Measurements from ENCODE around the gene TBC1D21. TPM values are rescaled to one million over a fixed set of nuclear protein-coding genes. Genes with fewer than 3 reads are reported as not detected.

TBC1D21 gene
- total RNA-seq, 1 experiment from 2014 or later, result not detected

- POLR2A ChIA-PET (ENCODE audit: unreplicated experiment), result no interaction called here
- H3K79me2 ChIP-seq (ENCODE audit: low read depth), result no peaks in the 10 kb centered on the region
- DNase-seq, result no peak
- H4K20me1 ChIP-seq (ENCODE audit: insufficient read depth), result peaks cover 5% of the 10 kb centered on the region; the same call in 1 of the 2 replicates
- H3K36me3 ChIP-seq (ENCODE audit: low read depth), result no peaks in the 10 kb centered on the region
- no peak overlapping the region for H3K4me3 ChIP-seq
- H3K4me1 ChIP-seq (replicated peaks; ENCODE audit: insufficient read depth), result no peaks in the 10 kb centered on the region
- no peak for TF ChIP-seq EZH2 (IDR thresholded peaks at IDR 0.05; ENCODE audit: low read depth)
- TF ChIP-seq, protein P1, sequence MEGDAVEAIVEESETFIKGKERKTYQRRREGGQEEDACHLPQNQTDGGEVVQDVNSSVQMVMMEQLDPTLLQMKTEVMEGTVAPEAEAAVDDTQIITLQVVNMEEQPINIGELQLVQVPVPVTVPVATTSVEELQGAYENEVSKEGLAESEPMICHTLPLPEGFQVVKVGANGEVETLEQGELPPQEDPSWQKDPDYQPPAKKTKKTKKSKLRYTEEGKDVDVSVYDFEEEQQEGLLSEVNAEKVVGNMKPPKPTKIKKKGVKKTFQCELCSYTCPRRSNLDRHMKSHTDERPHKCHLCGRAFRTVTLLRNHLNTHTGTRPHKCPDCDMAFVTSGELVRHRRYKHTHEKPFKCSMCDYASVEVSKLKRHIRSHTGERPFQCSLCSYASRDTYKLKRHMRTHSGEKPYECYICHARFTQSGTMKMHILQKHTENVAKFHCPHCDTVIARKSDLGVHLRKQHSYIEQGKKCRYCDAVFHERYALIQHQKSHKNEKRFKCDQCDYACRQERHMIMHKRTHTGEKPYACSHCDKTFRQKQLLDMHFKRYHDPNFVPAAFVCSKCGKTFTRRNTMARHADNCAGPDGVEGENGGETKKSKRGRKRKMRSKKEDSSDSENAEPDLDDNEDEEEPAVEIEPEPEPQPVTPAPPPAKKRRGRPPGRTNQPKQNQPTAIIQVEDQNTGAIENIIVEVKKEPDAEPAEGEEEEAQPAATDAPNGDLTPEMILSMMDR (conservative IDR thresholded peaks at IDR 0.05), result no peak
- no peaks in the 10 kb centered on the region for H3F3A ChIP-seq (ENCODE audit: insufficient read depth, low read depth)
- BruUV-seq (replicated peaks), result no TSS peak
- H3K9me2 ChIP-seq (ENCODE audit: insufficient read depth), result no peaks in the 10 kb centered on the region
- H3K27ac ChIP-seq, result no peak overlapping the region
- H3K27me3 ChIP-seq (ENCODE audit: insufficient read depth, low read depth), result peaks cover 94% of the 10 kb centered on the region
- no peaks in the 10 kb centered on the region for H3K9me3 ChIP-seq (ENCODE audit: insufficient read depth, low read depth)
- H3K4me2 ChIP-seq, result no peak overlapping the region
- H2AFZ ChIP-seq, result no peak overlapping the region
- CTCF ChIA-PET, result no interaction called here
- intact Hi-C loops (cut with micrococcal nuclease; ENCODE audit: unreplicated experiment), result no loop called here
These were observed 33.5 kb upstream of the TBC1D21 start for GRCh38 chr15:73839699-73840377.

- H3F3A ChIP-seq (ENCODE audit: insufficient read depth, low read depth), result no peaks in the 10 kb centered on the region
- H2AFZ ChIP-seq, result no peak overlapping the region
- POLR2A ChIA-PET (ENCODE audit: unreplicated experiment), result no interaction called here
- no peak overlapping the region for H3K4me3 ChIP-seq
- no peaks in the 10 kb centered on the region for H3K9me3 ChIP-seq (ENCODE audit: insufficient read depth, low read depth)
- H3K4me1 ChIP-seq (replicated peaks; ENCODE audit: insufficient read depth), result no peaks in the 10 kb centered on the region
- no peaks in the 10 kb centered on the region for H3K79me2 ChIP-seq (ENCODE audit: low read depth)
- no peak overlapping the region for H3K4me2 ChIP-seq
- no peak for DNase-seq
- TF ChIP-seq, protein P1 (conservative IDR thresholded peaks at IDR 0.05), result no peak
- no peak for TF ChIP-seq EZH2 (IDR thresholded peaks at IDR 0.05; ENCODE audit: low read depth)
- no TSS peak for BruUV-seq (replicated peaks)
- no peaks in the 10 kb centered on the region for H3K9me2 ChIP-seq (ENCODE audit: insufficient read depth)
- H3K36me3 ChIP-seq (ENCODE audit: low read depth), result no peaks in the 10 kb centered on the region
- intact Hi-C loops (cut with micrococcal nuclease; ENCODE audit: unreplicated experiment), result no loop called here
- peaks cover 95% of the 10 kb centered on the region for H3K27me3 ChIP-seq (ENCODE audit: insufficient read depth, low read depth)
- CTCF ChIA-PET, result no interaction called here
- no peak overlapping the region for H3K27ac ChIP-seq
- H4K20me1 ChIP-seq (ENCODE audit: insufficient read depth), result peaks cover 5% of the 10 kb centered on the region; the same call in 1 of the 2 replicates
These were observed 32.6 kb upstream of the TBC1D21 start for GRCh38 chr15:73840771-73841170.

DNA sequence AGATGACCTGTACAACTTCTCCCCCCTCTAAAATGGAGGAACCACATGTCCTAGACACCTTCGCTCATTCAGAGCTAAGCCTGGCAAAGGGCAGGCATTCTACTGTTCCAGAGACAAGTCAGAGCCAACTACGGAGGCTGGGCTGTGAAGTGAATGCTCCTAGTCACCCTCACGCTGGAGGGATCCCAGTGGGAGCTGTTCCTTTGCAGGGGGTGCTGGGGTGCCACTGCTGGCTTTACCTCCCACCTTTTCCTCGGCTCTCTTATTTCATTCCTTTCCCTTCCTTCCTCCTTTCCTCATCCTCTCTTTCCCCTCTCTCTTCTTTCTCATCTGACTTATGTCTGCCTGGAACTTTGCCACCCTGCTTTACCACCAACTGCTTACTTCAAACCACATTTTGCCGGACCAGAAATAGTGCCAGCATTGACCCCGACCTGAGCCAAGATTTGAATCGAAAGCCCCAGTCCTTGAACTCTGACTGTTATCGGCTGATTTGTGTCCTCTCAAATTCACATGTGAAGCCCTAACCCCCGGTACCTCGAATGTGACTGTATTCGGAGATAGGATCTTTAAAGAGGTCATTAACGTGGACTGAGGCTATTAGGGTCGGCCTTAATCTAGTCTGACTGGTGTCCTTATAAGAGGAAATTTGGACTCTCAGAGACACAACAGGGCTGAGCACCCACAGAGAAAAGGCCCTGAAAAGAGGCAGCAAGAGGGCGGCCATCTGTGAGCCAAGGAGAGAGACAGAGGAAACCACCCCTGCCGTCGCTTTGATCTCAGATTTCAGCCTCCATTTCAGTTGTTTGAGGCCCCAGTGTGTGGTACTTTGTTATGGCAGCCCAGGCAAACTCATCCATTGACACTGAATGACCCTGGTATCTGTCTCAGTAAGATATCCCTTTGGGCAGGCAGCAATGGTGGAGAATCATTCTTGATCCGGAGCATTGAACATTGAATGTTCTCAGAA, 31.3 kb upstream of the TBC1D21 start:
- H3K4me3 ChIP-seq, result no peak overlapping the region
- no peak overlapping the region for H2AFZ ChIP-seq
- peaks cover 5% of the 10 kb centered on the region; the same call in 1 of the 2 replicates for H4K20me1 ChIP-seq (ENCODE audit: insufficient read depth)
- no peak overlapping the region for H3K4me2 ChIP-seq
- no peak for DNase-seq
- peaks cover 95% of the 10 kb centered on the region for H3K27me3 ChIP-seq (ENCODE audit: insufficient read depth, low read depth)
- H3K9me3 ChIP-seq (ENCODE audit: insufficient read depth, low read depth), result no peaks in the 10 kb centered on the region
- H3K27ac ChIP-seq, result no peak overlapping the region
- no peaks in the 10 kb centered on the region for H3K4me1 ChIP-seq (replicated peaks; ENCODE audit: insufficient read depth)
- BruUV-seq (replicated peaks), result no TSS peak
- POLR2A ChIA-PET (ENCODE audit: unreplicated experiment), result no interaction called here
- H3K36me3 ChIP-seq (ENCODE audit: low read depth), result no peaks in the 10 kb centered on the region
- H3F3A ChIP-seq (ENCODE audit: insufficient read depth, low read depth), result no peaks in the 10 kb centered on the region
- CTCF ChIA-PET, result no interaction called here
- intact Hi-C loops (cut with micrococcal nuclease; ENCODE audit: unreplicated experiment), result no loop called here
- H3K79me2 ChIP-seq (ENCODE audit: low read depth), result no peaks in the 10 kb centered on the region
- TF ChIP-seq EZH2 (IDR thresholded peaks at IDR 0.05; ENCODE audit: low read depth), result no peak
- TF ChIP-seq, protein P1 (conservative IDR thresholded peaks at IDR 0.05), result no peak
- no peaks in the 10 kb centered on the region for H3K9me2 ChIP-seq (ENCODE audit: insufficient read depth)

Data from PC-9 (cell line).